C4-2B (cell line): ENCODE measurements around the gene BBX.
A peak's percentile ranks its signal among the peaks of the same experiment; 100 is the strongest.

Source experiments
- H3K27ac ChIP-seq: fragments of 450-650 bp; 2 replicates; pipeline ENCODE4 v1.5.1; 2017
- CTCF ChIP-seq: fragments of 450-650 bp; conservative IDR thresholded peaks from 2 replicates; pipeline ENCODE4 v1.5.1; 2017; ENCODE audit warnings: mild to moderate bottlenecking
- ZFX ChIP-seq: fragments of 450-650 bp; IDR thresholded peaks from 2 replicates; pipeline ENCODE4 v1.6.1; 2017

BBX gene

GRCh38 chr3:107664614-107665013 is 141.9 kb downstream of the BBX start:
- no peak overlapping the region for H3K27ac ChIP-seq

GRCh38 chr3:107665351-107665750 is 142.6 kb downstream of the BBX start:
- no peak overlapping the region for H3K27ac ChIP-seq

More at GRCh38 chr3:107664614-107665013, 141.9 kb downstream of the BBX start:
- TF ChIP-seq ZFX (no peak), CTCF (peak; percentile 8; the same call in 1 of the 2 replicates)

GRCh38 chr3:107666853-107667252 is 144.1 kb downstream of the BBX start:
- no peak overlapping the region for H3K27ac ChIP-seq
- no peak for TF ChIP-seq CTCF
- no peak for TF ChIP-seq ZFX

More at GRCh38 chr3:107665351-107665750, 142.6 kb downstream of the BBX start:
- TF ChIP-seq CTCF, result no peak
- no peak for TF ChIP-seq ZFX

GRCh38 chr3:107668416-107668815 is 145.7 kb downstream of the BBX start:
- TF ChIP-seq ZFX (no peak), CTCF (no peak)
- no peak overlapping the region for H3K27ac ChIP-seq

GRCh38 chr3:107668963-107669362 is 146.2 kb downstream of the BBX start:
- no peak for TF ChIP-seq ZFX
- no peak for TF ChIP-seq CTCF

GRCh38 chr3:107669669-107670068 is 146.9 kb downstream of the BBX start:
- no peak overlapping the region for H3K27ac ChIP-seq
- TF ChIP-seq CTCF, result no peak
- no peak for TF ChIP-seq ZFX

More at GRCh38 chr3:107668963-107669362, 146.2 kb downstream of the BBX start:
- H3K27ac ChIP-seq, result no peak overlapping the region

- no peak overlapping the region for H3K27ac ChIP-seq
- no peak for TF ChIP-seq ZFX
- TF ChIP-seq CTCF, result no peak
Measured at GRCh38 chr3:107670986-107671385, 148.2 kb downstream of the BBX start.
